Inflammatory macrophage treated with lipopolysaccharide for 1 hour (primary cell): ENCODE results near the gene ERG.

Experiments
- DNase-seq, 2 donors: peaks; one replicate each; pipeline ENCODE4 v3.0.0-alpha.2; 2020 to 2022

The ERG gene, protein sequence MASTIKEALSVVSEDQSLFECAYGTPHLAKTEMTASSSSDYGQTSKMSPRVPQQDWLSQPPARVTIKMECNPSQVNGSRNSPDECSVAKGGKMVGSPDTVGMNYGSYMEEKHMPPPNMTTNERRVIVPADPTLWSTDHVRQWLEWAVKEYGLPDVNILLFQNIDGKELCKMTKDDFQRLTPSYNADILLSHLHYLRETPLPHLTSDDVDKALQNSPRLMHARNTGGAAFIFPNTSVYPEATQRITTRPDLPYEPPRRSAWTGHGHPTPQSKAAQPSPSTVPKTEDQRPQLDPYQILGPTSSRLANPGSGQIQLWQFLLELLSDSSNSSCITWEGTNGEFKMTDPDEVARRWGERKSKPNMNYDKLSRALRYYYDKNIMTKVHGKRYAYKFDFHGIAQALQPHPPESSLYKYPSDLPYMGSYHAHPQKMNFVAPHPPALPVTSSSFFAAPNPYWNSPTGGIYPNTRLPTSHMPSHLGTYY

DNA sequence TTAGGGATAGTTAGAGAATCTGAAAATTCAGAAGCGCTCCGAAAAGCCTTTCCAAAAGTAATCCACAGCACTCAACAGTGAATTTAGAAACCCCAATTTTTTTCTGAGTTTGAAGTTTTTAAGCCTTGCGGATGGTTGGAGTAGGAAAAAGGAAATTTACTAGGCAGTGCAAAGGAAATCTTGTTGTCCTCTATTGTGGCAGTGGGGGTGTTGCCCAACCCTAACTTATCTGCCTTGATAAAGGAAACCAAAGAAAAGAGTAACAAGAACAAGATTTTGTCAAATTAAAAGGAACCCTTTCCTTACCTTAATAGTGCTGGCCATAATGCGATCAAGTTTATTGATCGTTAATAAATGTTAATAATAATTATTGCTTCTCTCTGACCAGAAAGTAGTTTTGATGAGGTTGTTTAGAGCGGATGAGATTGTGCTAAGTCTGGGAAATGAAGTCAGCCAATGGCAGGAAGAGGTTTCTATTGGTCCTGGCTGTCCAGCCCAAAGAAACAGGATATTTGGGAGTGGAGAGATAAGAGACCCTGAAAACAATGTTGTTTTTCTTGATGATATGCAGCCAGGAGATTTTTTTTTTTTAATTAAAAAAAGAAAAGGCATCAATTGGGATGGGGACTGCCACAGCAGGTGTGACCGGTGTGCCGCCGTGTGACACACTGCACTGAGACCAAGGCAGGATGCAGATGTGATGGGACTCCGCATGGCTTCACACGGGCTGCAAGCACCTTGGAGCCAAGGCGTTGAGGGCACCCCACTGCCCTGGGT, at the start of gene ERG:
TSS of gene ERG (minus strand) at position 421 of the 777 bp plus-strand sequence. CDS start at position 324, 97 bp downstream.
- DNase-seq = no peak

DNA sequence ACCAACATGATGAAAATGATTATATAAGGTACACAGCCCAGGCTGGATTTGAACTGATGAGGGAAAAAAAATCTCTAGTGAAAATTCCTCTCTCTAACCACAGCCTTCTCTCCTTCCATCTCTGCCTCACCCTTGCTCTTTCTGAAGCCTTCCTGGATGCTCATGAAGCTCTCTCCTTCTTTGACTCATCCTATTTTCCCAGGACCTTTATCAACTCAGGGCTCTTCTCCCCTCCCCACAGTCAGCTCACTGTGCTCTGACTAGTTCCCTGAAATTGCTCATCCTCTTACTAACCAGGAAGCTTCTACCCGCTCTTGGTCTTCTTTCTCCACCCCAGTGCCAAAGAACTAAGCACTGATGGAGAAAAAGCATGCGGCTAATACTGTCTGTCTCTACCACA, 46.4 kb upstream of the ERG start:
- DNase-seq = no peak

DNA sequence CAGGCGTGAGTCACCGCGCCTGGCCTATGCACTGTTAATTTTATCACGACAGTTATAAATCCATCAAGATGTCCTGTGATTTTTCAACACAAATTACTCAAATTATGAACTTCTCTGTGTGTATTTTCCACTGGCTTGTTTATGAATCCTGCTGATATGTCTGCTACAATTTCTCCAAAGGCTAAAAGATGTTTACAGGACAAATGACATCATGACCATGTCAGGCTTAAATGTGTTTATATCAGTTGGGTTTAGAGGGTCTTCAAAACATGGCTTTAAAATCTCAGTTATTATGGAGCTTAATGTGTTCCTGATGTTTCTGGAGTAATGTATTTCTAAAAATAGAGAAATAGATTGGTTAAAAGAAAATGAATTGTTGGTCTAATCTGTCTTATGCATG, 44.0 kb upstream of the ERG start:
- DNase-seq = no peak

DNA sequence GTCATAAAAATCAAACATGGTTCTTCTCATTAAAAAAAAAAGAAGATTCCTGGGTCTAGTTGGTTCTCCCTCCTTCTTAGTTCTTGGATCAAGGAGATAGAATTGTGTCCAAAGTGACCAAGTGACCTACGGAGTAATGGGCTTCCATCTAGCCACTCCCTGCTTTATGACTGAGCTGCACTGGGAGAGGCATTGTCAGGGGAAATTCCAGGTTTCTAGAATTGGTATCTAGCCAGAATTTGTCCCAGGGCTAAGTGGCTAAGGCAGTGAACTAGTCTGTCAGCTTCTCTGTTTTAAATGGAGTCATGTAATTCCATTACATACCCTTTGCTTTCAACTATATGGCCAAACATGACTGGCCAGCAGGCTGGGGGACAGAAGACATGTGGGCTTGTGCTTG, 40.1 kb upstream of the ERG start:
- peak in 1 of 2 donors; percentile 2 for DNase-seq

DNA sequence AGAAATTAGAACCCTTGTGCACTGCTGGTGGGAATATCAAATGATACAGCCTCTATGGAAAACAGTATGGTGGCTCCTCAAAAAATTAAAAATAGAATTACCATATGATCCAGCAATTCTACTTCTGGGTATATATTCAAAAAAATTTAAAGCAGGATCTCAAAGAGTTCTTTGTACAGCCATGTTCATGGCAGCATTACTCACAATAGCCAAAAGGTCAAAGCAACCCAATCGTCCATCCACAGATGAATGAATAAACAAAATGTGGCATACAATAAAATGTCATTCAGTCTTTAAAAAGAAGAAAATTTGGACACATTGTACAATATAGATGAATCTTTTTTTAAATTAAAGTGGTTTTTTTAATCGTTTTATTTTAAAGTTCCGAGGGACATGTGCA, 36.3 kb upstream of the ERG start:
- no peak for DNase-seq

DNA sequence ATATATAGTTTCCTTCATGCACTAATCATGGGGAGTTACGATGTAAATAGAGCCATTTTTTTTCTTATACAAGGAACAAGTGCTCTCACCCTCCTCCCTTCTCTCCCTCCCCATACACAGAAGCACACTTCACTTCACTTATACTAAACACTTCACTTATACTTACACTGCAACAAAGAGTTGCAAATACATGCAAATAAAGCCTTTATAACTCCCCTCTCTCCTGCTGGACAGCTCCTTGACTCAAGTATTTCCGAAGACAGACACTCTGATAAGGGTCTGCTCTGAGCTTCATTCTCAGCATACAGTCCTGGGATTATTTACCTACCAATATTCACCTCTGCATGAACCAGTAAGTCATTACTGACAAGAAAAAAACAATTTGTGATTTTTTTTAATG, 35.6 kb upstream of the ERG start:
- DNase-seq = no peak

DNA sequence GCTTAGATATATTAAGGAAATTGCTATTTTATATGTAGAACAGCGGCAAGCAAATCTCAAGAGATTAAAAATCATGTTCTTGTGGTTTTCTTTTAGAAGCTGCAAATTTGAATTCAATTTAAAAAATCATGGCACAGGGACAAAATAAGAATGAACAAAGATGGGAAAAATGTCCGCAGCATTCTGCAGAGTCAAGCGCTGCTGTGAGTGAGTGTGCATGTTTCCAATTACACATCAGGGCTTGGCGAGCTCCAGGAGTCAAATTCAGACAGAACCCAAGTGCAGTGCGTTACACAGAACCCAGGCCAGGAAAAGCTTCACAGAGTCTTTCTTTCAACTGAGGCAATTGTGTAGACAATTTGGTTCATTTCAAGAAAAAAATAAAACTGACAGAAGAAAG, 33.3 kb upstream of the ERG start:
- DNase-seq = no peak

DNA sequence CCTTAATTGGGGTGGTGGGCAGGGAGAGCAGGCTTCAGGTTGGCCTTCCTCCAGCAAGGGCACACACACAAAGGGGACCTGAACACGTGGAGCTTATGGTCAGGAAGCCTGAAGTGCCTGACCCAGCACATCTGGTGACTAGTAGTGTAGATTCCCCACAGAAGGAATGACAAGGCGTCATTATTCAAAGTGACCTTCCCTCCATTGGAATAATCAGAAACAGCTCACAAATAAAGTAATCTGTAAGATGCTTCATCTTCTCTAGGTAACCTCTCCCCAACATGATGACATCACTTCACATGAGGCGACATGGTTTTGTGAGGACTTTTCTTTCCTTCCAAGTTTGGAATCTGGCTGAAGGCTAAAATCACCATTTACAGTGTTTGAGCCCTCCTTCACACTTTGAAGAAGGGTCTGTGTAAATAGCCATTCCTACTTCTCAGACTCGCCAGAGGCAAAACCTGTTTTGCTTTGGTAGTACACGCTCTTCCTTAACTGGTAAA, 32.8 kb upstream of the ERG start:
- DNase-seq = no peak

DNA sequence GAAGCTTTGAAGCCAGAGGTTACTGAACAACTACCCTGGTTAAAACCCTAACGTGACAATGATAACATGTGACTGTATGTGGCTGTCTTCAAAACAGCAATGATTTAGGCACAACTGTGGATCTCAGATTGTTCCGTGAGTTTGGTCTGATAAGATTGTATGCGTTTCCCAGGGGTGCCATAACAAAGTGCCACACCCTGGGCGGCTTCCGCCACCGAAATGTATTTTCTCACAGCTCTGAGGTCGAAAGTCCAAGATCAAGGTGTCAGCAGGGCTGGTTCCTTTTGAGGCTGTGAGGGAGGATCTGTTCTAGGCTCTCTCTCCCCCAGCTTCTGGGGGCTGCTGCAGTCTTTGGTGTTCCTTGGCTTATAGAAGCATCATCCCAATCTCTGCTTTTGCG, 29.5 kb upstream of the ERG start:
- DNase-seq = no peak

DNA sequence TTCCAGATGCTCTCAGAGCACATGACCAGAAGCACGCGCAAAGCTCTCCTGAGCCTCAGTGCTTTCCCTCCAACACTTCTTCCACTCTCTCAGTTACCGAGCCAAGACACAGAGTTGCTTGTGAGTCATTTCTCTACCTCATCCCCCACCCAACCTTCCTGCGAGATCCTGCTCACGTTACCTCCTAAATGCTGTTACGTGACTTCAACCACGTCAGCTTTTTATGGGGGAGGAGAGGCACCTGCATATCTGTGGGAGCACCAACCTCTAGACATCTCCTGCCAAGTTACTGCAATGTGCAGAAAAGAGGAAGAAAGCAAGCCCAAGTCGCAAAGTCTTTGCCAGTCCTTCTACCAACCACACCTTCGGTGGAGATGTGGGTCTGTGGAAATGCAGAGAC, 27.2 kb upstream of the ERG start:
- DNase-seq = no peak

DNA sequence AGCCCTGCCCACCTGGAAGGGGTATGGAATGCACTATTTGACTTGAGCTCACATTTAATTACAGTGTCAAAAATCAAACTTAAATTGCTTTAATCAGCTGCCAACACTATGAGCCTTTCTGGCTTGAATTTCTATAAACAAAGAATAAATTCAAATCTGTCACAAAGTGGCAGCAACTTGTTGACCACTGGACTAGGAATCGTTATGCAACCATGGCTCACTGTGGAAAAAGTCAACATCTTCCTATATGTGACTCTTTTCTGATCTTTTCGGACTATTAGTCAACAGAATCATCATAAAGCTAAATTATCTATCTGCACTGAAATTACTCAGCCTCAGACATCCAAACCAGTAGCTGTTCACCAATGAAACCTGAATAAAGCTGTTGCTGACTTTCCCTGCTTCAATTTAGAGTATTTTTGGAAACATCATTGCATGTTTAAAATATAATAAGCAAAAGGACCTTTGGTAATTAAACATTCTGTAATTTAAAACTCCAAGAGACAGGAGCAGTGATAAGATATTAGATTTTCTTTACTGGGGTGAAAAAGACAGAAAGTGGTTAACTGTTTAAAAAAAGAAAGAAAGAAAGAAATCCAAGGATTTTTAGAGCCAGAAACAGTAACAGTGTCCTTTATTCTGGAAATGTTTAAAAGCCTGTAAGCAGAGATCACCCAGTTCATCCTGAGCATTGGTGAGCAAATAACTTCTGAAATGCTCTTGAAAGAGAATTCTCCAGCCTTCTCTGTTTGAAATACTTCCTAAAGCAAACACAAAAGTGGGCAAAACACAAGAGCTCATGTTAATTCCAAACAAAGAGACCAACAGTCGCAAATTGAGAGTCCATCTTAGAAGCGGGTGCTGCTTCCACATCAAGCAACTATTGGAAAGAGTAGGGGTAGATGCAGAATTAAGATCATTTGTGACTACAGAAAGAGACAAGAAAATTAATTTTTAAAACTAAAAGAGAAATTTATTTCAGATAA, 26.2 kb upstream of the ERG start:
- no peak for DNase-seq

DNA sequence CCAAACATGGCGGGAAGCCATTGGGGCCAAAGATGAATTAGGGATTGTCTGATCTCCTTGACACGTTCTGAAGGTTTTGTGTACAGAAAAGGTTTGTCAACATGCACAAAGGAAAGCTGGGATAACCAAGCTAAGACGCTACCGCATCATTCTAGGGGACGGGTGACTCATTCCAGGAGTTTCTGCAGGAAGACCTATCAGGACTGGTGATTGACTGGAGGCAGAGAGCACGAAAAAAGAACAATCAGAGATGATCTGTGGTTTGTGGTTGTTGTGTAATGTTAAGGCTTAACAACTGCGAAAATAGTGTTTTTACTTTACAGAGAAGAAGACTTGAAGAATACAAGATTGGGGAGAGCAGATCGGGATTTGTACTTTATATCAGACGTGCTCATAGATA, 22.2 kb upstream of the ERG start:
- no peak for DNase-seq

DNA sequence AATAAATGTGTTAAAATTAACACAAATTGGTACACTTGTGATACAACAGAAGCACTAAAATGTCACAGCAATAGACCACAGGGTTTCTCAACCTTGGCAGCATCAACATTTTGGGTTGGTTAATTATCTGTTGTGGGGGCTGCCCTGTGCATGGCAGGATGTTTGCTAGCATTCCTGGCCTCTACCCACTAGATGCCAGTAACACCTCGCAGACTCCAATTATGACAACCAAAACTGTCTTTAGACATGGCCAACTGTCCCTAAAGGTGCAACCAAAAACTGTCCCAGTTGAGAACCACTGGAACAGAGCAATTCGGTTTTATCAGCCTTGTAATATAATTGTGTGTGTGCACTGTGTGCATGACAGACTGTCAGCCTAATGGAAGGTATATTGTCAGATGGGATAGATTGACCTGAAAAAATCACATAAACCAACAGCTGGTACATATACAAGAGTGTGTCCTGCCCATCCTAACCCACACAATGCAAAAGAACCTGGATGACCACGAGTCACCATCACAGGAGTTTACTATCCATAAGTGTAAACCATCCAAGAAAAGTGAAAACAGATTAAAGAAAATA, 13.5 kb upstream of the ERG start:
- no peak for DNase-seq

DNA sequence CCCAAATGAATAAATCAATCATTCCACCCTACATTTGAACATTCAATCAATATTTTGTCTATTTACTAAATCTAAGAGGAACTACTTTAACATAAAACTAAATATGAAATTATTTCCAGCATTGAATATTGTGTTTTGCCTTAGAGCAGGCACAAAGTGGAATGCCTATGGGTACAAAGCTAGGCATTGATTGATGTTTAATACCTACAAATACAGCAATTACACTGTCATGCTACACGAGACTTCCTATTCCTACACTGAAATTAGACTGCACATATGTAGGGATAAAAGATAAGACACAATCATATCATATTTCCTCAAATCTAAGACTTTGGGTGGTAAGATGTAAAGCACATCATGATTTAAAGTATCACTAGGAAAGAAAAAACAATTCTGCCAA, 12.9 kb upstream of the ERG start:
- DNase-seq = no peak

DNA sequence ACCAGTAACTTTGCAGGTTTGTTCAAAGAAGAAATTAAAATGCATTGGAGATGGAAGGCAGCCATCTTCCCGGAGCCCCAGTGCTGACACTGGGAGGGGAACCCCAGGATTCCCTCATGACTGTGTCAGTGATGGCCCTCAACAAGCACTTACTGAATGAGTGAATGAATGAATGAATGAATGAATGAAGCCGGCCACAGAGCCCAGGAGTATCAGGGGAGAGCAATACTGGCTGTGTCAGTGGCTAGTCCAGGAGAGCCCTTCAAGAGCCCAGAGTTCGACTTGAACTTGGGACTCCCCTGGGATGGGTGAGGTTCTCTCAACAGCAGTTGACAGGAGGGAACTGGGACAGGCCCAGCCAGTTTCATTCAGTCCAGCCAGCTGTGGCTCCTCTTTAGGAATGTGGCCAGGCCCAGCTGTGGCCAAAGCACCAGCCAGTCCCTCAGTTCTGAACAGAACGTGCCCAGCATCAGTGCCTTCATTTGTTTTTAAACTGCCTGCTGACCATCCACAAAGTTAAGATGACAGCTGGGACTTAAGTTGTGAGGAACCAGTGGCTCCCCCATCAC, 9.2 kb upstream of the ERG start:
- DNase-seq = no peak

DNA sequence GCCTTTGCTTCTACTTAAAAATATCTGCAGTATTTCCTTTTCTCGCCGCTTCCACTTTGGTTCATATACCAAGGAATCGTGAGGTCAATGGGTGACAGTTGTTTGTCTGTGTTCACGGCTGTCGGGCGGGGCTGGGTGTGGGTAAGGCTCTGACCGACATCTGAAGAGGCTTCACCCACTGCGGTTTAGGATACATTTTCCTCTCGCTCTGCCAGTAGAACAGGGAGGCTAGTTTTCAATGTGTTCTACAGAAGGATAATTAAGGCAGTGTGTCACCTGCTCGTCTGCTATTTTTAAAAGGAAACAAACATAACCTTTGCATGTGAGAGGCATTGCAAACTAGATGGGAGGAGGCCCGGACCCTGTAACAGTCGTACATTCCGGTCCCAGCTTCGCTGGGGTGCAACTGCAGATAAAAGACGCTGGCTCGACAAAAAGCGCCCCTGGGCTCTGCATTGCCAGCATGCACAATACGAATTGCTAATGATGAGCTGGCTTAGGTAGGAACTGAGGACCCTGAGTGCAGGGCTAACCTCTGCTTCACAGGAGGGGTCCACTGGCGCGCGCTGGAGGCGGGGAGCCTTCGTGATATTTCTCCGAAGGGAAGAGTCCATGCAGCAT, 8.5 kb upstream of the ERG start:
- peak; percentile 12 to 41 for DNase-seq

DNA sequence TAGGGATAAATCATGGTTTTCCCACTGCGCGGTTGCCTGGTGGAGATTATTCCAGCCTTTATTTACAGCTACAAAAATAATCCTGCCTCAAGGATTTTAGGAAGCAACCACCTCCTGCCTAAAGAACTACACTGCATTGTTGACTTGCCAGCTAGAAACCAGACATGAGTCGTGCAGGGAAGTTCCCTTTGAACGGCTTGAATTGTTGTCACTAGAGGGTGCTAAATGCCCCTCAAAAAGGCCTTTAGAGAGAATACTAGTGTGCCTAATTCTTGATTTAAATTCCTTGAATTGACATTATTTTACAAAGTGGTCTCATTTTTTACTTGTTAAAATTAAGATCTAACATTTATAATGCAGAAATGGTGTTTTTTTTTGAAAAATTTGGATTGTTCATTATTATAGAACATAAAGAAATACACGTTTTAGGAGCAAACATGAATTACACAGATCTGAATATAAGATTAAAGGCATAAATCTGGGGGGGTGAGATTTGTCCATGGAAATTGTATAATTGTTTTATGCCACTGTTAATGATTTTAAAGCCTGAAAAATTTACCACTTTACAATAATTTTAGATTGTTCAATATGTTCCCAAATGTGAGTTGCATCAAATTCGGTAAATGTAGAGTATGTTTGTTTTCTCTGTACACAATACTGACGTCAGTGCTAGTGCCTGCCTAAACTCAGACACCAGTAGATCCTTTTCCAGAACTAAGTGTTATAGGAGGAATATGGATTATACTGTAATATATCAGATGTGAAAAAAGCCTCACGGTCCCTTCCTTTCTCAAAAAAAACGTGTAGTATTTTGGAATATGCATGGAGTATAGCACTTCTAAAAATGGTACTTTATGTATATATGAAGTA, 7.6 kb upstream of the ERG start:
- peak; percentile 61 to 85 for DNase-seq

DNA sequence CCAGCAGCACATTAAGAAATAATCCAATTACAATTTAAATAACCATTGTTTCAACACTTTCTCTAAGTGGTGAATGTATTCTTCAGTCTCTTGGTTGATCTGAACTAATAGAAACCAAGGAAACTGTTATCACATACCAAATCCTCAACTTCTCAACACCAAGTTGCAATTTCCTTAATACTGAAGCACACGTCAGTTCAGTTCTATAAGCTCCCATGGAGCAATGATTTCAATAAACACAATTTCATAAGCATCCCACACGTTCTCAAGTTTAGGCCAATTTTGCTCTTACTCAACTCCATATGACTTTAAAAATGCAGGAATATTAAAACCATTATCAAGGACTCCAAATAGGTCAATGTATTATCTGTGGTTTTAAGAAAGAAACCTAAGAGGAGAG, 5.8 kb upstream of the ERG start:
- peak; percentile 60 to 61 for DNase-seq

DNA sequence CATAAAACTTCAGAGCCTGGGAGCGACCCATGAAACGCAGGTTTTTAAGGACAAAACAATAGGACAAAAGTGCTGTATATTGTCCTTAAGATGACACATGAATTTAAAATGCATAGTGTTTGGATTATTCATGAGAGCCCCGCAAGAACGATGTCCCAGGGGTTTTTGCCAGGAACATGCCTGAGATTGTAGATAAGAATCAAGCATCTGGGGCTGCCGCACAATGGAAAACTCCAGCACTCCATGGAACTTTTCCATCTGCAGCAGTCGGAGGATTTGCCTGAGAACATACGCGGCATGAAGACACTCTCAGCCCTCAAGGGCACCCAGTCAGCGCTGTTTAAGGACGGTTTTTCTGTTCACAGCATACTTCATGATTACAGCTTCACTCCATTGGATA, 5.3 kb upstream of the ERG start:
- no peak for DNase-seq

DNA sequence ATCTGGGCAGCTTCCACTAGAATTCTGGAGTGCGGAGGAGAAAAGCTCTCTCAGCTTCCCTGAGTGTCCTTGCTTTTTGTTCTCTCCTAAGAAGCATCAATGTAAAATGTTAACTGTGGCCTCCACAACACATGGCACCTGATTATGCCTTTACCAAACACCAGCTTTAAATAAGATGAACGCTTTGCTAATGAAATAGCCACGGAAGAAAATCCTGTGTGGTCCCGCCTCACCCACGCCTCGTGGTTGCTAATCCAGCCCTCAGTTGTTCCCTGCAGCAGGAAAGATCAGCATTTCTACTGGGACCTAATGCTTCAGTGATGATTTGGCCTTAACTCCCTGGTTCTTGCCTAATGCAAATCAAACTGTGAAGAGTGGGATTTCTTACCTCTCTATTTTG, 1.8 kb upstream of the ERG start:
- DNase-seq = no peak

DNA sequence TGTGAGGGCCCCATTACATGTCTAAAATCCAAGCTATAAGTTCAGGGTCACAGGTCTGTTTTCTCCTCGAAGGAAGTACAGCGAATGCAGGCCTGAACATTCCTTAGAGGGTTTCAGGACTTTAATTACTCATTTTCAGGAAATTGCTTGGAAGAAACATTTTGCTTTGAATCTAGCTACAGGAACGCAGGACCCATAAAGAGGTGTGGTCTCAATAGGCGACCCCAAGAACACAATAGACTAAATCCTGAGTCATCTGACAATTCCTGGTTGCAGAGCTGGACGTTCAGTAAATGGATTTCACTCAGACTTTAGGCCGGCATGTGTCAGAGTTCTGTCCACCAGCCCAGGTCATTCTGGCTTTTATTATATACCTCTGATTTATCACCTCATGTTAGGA, 1.0 kb upstream of the ERG start:
- no peak for DNase-seq
